Astrocyte of the hippocampus (primary cell): Measurements from ENCODE around the gene PPM1K.
A peak's percentile ranks its signal among the peaks of the same experiment; 100 is the strongest.

ENCODE experiments used
- DNase-seq: peaks from one replicate; pipeline ENCODE4 v3.0.0; 2011; ENCODE audit warnings: low read depth, low spot score

The PPM1K gene

GRCh38 chr4:88276952-88277710 is 7.2 kb downstream of the PPM1K start:
- DNase-seq: no peak

DNA sequence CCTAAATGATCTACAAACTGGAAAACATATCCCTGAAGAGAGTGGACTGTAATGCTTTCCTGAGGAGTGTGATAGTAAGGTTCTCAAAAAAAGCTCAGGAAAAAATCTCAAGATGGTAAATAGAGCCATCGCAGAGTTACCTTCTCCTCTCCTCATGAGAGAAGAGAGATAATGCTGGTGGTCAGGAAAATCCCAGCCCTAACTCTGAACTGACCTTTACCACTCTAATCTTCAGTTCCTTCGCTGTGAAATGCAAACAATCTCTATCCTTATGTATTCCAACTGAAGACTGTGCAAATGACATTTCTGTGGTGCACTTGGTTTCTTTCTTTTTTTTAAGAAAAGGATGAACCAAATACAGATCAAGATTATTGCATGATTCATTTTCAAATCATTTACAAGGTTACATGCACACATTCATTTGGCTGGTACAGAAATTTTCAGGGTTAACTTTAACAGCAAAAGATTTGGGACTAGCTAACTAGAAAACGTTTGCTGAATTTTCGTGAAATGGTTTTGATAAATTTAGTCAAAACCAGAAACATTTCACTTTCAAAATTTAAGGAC is 8.3 kb downstream of the PPM1K start:
- DNase-seq: no peak

GRCh38 chr4:88275516-88275915 is 8.8 kb downstream of the PPM1K start:
- no peak for DNase-seq

GRCh38 chr4:88268913-88269312 is 15.4 kb downstream of the PPM1K start:
- DNase-seq: no peak

- DNase-seq: no peak
Measured at GRCh38 chr4:88264336-88264735, 20.0 kb downstream of the PPM1K start.

- no peak for DNase-seq
Measured at GRCh38 chr4:88257726-88258125, 26.6 kb downstream of the PPM1K start.

DNA sequence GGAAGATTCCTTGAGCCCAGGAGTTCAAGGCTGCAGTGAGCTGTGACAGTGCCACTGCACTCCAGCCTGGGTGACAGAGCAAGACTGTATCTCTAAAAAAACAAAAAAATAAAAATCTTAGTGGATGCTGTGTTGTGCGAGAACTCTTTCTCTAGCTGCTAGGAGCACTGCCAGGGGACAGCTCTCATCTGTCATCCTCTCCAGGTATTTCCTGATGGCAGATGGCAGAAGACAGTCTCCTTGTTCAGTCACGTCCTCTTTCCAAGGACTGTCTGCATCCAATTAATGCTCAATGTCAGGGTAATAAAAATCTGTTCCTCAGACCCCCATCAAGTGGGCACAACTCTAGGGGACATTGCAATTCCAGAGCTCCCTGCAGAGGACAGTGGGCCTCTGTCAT is 29.2 kb downstream of the PPM1K start:
- no peak for DNase-seq

GRCh38 chr4:88251924-88252323 is 32.4 kb downstream of the PPM1K start:
- no peak for DNase-seq

GRCh38 chr4:88247148-88247547 is 37.2 kb downstream of the PPM1K start:
- no peak for DNase-seq

DNA sequence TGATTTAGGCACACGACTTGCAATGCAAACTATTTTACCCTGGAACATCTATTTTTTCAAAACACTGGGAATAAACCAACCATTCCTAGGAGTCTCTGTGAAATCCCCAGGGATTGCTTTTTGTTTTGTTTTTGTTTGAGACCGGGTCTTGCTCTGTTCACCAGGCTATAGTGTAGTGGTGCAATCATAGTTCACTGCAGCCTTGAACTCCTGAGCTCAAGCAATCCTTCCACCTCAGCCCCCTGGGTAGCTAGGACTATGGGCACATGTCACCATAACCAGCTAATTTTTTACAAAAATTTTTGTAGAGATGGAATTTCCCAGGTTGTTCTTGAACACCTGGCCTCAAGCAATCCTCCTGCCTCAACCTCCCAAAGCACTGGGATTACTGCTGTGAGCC is 37.8 kb downstream of the PPM1K start:
- no peak for DNase-seq

GRCh38 chr4:88244816-88245579 is 39.4 kb downstream of the PPM1K start:
- no peak for DNase-seq

DNA sequence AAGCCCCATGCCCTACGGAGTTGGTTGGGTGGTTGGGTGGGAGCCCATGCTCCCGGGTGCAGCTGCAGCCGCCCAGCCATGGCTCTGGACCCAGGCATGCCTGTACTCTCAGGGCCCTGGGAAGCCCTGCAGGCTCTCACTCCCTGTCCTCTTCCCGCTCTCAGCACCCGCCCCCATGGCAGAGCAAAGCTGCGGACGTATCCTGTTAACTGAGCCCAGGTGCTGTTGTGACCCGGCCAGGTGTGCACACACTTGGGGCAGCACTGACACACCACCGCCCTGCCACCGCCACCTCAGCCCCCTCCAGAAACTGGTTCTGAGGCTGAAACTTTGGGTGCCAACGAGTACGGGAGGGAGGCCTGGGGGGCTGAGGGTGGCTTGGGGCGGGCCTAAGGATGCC is 40.3 kb downstream of the PPM1K start:
- no peak for DNase-seq

GRCh38 chr4:88242144-88242543 is 42.2 kb downstream of the PPM1K start:
- DNase-seq: no peak

DNA sequence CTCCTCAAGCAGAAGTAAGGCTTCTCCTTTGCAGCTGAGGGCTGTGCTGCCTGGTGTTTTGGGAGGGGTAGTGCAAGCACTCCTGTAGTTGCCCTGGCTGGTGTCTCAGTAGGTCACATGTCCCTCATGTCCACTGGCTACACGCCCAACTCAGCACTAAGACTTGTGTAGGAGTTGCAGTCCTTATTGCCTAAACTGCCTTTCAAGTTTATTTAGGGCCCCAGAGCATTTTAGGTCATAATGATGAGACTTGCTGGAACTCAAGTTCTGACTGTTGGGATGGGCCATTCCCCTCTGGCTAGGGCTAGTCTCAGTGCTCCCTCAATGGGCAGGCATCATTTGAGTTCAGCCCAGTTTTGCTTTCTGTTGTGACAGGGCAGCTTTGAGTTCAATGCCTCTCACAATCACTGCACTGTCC is 44.1 kb downstream of the PPM1K start:
- no peak for DNase-seq

DNA sequence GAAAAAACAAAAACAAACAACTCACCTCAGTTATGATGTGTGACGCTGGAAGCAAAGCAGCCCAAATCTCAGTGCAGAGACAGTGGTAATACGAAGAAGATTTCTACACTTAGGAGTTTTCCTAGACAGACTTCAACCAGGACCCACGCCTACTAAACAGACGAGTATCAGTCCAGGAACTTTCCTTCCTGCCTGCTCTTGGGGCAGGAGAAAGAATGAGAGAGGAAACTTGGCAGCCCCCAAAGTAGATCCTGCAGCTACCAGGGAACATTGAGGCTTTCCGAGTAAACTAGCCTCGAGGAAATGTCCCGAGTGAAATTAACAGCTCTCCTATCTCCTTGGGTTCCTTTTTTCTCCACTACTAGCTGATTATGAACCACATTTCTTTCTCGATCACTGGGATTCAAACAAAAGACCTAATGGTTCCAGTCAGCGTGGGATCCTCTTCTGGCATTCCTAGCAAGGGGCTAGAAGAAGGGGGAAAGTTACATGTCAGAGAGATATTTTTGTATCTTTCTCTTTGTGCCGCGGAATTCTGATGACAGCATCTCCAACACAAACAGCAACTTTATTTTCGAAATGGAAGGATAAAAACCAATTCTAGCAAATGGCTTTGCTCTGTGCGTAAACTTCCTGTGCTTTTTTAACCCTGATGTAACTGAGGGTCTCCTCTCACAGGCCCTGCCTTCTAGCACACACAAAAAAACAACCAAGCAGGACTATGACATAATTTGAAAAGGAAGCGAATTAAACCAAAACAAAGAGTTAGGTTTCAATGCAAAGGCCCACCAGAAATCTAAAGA is 53.2 kb downstream of the PPM1K start:
- no peak for DNase-seq

DNA sequence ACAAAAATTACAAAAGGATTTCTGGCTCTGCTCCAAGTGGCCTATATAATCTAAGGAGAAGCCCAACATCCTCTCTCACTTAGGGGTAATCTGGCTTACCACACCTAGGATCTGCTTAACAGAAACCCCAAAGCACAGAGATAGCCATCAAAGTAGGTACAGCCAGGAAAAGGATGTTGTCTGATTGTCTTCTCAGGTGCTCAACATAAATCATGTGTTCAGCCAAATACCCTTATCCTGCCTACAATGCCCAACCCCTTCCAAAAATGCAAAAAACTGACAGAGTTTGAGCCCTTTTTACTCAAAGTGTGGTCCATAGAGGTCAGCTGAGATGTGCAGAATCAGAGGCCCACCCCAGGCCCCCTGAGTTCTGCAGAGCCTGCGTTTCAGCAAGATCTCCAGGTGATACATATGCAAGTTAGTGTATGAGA is 53.9 kb downstream of the PPM1K start:
- DNase-seq: no peak

- no peak for DNase-seq
Measured at GRCh38 chr4:88227734-88228133, 56.6 kb downstream of the PPM1K start.

- no peak for DNase-seq
Measured at GRCh38 chr4:88226143-88226542, 58.2 kb downstream of the PPM1K start.

- no peak for DNase-seq
Measured at GRCh38 chr4:88225232-88226105, 58.9 kb downstream of the PPM1K start.

GRCh38 chr4:88223516-88223915 is 60.8 kb downstream of the PPM1K start:
- DNase-seq: no peak

GRCh38 chr4:88219099-88219498 is 65.3 kb downstream of the PPM1K start:
- peak; percentile 67 for DNase-seq
